HG02623 (cell line): Measurements from ENCODE around the gene ZNF236.

Source experiments
- ATAC-seq: cut with Tn5 transposase; IDR thresholded peaks from one replicate; pipeline ENCODE4 v1.9.1; 2021; ENCODE audit warnings: moderate library complexity; ENCODE audit not compliant: unreplicated experiment

The ZNF236 gene

GRCh38 chr18:77000527-77000926 lies 178.2 kb downstream of the ZNF236 start:
- ATAC-seq: no peak

GRCh38 chr18:77001041-77001440 lies 178.7 kb downstream of the ZNF236 start:
- no peak for ATAC-seq

DNA sequence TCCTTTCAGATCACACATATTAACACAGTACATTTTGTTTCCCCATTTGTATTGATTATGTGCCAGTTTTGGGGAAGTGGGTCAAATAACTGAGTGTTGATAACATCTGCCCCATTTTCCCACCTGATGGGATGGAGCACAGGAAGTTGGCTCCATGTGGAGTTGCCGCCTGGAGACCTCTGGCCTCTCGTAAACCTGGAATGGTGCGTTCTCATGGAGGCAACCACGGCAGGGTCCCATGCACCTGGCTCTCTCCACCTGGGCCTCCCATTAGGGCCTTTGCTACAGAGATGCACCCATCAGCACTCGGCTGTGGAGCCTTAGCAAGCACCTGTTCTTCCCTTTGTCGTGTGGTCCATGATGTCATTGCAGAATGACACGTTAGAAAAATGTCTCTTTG lies 179.6 kb downstream of the ZNF236 start:
- ATAC-seq: no peak

- no peak for ATAC-seq
Measured at GRCh38 chr18:77002496-77002895, 180.1 kb downstream of the ZNF236 start.

GRCh38 chr18:77003316-77003715 lies 181.0 kb downstream of the ZNF236 start:
- no peak for ATAC-seq

DNA sequence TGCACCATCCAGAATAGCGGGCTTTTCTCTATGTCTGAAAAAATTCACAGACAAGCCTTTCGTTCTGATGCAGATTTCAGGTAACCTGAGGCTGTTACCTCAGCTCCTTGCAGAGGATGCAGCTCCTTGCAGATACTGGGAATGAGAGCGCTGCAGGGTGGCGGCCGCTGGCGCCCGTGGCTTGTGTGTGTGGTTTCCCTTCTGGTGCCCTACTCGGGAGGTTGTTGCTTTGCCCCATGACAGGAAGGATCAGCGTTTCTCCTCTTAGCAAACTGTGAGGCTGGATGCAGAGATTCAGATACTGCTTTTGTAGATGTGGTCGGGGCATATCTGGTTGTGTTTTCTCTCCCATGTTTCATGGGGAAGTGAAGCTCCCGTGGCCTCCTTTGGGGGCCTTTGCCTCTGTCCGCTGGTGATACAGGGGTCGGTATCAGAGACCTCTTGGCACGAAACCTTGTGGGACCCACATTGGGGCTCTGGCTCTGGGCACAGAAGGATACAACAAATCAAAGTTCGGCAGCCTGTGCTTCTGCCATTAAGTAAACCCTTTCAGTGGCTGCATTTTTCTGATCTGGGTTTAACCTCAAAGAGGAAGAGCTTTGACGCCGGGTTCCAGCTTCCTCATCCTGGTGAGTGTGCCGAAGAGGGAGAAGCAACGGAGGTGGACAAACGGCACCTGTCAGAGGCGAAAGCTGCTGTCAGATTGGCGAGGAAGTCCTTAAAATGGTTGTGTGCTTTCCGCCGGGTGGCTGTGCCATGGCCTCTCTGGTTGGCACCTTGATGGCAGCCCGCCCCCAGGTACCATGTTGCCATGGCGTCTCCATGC lies 182.4 kb downstream of the ZNF236 start:
- ATAC-seq: no peak

- ATAC-seq: no peak
Measured at GRCh38 chr18:77005651-77006195, 183.4 kb downstream of the ZNF236 start.

DNA sequence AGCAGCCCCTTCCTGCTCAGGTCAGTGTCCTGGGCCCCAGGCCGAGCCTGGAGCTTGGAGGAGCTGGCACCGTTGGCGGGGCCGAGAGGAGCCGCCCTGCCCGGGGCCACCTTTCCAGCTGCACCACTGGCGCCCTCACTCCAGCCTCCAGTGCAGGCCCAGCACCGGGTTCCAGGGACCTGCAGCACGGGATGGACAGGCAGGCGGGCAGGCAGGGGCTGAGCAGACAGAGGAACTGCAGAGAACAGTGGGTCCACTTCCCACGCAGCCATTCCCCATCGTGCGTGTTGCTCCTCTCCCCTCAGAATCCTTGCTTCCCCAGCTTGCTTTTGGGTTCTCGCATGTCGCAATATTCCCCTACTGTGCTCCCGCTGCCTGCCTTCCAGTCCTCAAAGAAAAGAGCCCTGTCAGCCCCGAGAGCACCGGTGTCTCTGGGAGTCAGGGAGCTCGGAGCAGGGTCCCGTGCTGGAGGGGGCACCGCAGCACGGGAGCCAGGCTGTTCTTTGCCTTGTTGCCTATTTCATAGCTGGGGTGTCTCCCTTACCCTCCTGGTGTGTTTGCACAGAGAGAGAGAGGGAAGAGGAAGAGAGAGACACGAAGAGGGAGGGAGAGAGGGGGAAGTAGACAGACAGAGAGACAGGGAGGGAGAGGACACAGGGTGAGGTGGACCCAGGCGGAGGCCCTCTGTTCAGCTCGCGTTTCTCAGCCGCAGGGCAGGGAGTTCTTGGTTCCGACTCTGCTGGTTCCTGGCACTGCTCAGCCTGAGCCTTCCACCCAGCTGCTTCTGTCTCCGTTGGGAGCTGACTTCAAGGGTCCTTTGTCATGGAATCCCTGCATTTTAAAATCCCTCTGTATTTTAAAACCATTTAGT lies 184.2 kb downstream of the ZNF236 start:
- ATAC-seq: no peak

DNA sequence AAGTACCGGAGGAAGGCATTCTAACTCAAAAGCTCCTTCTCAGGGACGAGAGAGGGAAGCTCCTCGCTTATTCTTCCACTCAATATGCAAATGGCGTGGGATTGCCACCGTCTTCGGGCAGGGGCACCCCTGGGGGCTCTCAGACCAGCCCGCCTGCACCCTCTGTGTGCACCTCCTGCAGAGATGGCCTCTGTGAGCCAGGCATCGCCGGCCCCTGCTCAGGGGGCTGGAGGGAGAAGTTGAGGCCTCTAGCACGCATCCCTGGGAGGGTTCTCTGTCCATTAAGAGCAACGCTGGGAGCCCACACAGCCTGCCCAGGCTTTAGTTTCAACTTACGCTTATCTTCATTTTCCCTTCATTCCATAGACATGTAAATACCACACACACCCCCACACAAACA lies 184.9 kb downstream of the ZNF236 start:
- no peak for ATAC-seq

DNA sequence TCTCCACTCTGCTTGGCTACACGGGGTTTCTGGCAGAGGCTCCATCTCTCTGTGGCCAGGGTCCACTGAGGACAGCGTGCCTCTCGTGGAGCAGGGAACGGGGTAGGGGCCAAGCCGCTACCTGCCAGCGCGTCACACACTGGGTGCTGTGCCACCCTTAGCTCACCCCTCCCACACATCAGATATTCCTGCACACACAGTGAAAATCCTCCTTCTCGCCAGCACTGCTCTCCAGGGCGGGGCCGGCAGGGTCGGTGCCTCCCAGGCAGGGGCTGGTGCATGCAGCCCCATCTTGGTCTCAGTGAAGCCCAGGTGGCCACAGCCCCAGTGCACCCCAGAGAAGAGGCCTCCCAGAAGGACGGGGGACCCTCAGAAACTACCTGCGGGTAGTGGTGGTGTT lies 185.6 kb downstream of the ZNF236 start:
- ATAC-seq: no peak

DNA sequence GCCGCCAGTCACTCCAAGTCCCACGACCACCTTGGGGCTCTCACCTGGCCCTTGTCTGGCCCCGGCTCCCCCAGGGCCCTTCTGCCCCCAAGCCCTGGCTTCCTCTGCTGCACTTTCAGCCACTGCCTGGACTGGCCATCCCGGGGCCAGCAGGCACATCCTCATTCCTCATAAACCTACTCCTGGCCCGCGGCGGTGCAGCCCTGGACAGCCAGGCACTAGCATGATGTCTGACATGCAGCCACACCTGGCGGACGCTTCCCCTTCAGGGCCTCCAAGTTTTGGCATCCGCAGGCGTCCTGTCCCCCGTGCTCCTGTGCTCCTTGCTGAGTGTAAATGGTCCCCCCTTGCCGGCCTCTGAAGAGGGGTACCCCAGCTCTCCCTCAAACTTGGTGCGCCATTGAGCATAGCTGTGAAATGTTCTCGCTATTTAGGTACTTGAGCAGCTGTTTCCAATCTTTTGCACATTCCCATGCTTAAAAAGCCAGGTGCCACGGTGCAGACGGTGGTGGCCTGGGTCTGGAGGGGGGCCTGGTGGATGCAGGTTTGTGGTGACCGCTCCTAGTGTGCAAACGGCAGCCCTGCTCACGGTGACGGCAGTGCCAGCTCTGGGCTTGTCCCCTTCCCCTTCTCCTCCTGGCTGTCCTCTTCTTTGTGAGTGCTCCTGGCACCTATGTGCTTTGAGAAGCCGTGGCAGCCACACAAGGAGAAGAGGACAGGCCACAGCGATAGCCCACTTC lies 186.4 kb downstream of the ZNF236 start:
- ATAC-seq: no peak

DNA sequence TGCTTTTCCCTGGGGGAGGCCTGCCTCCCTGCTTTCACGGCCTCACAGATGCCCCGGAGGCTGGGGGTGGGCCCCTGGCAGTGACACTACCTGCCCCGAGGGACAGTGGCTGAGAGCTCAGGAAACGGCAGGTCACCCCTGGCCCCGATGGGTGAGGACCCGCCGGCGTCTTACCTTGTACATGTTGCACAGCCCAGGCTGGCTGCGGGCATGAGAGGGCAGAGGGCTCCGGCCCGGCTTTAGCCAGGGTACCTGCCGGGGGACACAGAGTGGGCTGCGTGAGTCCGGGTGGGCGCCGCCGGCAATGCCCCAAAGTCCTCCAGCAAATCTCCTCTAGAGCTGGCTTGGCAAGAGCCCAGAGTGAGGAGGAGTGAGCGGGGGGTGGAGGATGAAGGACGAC lies 187.3 kb downstream of the ZNF236 start:
- ATAC-seq: no peak

DNA sequence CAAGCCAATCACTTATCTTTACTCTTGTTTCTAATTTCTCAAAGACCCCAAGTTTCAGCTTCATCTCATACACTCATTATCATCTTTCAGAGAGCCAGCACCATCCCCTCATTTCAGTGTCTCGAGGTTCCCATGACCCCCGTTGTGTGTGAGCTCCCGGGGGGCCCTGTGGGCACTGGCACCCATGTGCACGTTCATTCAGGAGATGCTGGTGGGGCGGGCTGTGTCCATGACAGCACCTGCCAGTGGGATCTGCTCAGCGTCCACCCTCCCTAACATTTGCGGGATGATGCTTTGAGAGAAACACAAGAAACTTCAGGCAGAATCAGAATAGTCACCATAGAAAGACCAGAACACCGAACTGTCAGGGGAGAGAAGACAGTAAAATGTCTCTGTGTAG lies 189.8 kb downstream of the ZNF236 start:
- no peak for ATAC-seq

GRCh38 chr18:77012806-77013541 lies 190.6 kb downstream of the ZNF236 start:
- no peak for ATAC-seq

DNA sequence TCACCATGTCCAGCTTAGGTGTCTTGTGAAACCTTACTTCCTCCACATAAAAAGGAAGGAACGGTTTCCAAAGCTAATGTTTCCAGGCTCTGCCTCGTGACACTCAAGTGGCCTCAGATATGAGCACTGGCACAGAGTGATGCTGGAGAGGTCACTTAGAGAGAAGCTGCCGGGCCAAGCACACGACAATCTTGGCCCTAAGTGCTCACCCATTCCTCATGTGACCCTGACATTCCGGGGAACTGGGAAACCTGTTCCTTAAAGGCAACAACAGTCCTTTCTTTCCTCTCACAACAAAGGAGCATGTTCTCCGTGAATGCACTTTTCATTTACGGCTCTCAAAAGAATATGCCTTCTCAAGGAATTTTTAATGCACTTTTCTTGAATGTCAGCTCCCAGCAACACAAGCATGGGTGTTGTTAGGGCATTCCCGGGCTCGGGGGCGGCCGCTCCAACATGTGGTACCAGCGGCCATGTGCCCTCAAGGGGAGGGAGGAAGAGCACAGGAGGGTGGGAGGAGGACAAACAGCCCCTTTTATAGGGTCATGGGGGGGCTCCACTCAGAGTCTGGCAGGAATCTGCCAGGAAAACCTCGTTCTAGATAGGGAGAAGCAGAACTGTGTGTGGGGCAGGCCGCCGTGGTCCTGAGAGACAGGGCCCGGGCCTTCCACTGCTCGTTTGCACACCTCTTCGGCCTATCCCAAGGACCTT lies 191.6 kb downstream of the ZNF236 start:
- ATAC-seq: no peak

GRCh38 chr18:77014538-77014937 lies 192.2 kb downstream of the ZNF236 start:
- no peak for ATAC-seq

DNA sequence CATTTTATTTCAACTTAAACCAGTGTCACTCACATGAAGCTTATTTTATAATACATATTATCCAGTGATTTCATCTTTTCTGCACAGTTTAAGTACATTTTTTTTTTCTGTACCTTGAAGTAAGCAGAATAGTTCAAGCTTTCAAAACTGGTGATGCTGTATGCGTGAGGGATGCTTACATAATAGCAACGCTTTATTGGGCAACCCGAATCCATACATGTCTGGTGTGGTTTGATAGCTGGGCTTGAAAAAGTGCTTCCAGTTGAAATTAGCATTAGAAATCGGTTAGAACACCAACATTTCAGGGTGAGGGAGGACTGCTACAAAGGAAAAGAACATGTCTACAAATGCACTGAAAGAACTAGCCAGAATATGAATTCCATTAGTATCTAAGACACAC lies 192.8 kb downstream of the ZNF236 start:
- ATAC-seq: no peak

DNA sequence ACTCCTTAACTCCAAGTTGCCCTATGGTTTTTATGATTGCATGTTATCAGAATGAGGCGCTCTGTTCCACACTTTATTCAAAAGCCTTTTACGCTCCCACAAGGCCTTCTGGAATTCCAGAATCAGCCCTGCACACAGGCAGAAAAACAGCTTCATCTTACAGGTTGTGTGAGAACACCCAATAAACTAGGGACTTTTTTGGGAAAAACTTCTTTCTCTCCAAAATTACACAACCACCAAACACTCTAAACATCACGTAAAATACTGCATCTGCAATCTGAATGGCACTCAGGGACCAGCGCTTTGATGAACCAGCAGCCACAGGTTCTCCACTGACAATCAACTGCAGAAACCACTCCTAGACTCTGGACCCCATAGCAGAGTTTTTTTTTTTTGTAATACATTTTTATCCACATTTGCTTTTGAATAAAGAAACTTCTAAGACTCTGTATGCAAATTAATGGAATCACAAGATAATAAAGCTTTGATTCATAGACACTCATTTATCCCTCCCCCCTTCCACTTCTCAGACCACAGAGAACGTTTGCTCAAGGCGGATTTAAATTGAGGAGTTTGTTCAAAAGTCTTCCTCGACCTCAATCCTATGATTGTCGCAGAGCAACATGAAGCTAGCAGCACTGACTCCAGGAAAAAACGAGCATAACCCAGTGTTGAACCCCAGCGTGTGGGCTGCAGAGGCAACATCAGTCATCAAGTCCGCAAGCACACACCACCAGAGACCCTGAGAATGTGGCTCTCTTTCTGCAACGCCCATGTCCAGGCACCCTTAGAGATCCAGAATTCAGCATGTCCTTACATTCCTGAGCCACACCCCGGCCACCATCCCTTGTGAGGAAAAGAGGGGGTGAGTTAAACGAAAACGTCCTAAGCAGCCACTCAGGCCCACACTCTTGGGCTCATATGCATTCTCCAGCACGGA lies 193.7 kb downstream of the ZNF236 start:
- ATAC-seq: no peak

DNA sequence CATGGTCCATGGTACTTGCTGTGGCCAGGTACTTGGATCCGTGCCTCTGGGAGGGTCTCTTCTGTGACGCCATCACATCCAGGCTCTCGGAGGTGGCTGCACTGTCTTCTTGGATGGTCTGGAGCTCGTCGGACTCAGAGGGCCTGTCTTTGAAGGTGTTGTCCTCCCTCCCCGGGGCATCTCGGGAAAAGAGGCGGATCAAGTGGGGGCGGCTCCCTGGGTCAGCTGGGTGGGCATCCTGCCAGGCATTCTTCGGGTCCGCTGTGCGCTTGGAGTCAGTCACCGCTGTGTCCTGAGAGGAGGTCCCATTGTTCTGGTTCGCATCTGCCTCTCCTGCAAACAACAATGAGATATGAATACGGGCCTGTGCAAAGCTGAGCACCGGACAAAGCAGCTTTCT lies 194.6 kb downstream of the ZNF236 start:
- no peak for ATAC-seq
